Uterus (tissue), 4 donors: ENCODE data around the gene CCIN. TPM values are rescaled to one million over a fixed set of nuclear protein-coding genes. Genes with fewer than 3 reads are reported as not detected.
A peak's percentile ranks its signal among the peaks of the same experiment; 100 is the strongest.

Experiments
- DNase-seq, 2 donors: peaks; one replicate each; pipeline ENCODE4 v3.0.0-alpha.2; 2019 to 2020
- H3K27ac ChIP-seq, 2 donors: fragments of 200-600 bp; sonication (generic); 1 replicate in 1 of 2; 2 replicates in 1 of 2; pipeline ENCODE4 v1.5.1; 2016 to 2018
- H3K27me3 ChIP-seq, 2 donors: fragments of 200-600 bp; sonication (generic); one replicate each; pipeline ENCODE4 v1.5.1; 2018 to 2019; ENCODE audit warnings: control low read depth in 1 of 2
- H3K36me3 ChIP-seq, 2 donors: fragments of 200-600 bp; sonication (generic); one replicate each; pipeline ENCODE4 v1.5.1; 2019; ENCODE audit warnings: control low read depth in 1 of 2
- H3K4me1 ChIP-seq, 2 donors: fragments of 200-600 bp; sonication (generic); one replicate each; pipeline ENCODE4 v1.5.1; 2018 to 2019; ENCODE audit warnings: control low read depth in 1 of 2
- H3K4me3 ChIP-seq, 2 donors: fragments of 200-600 bp; sonication (generic); 1 replicate in 1 of 2; 2 replicates in 1 of 2; pipeline ENCODE4 v1.5.1; 2018 to 2019; ENCODE audit warnings: mild to moderate bottlenecking in 1 of 2
- H3K9me3 ChIP-seq, 2 donors: fragments of 200-600 bp; sonication (generic); one replicate each; pipeline ENCODE4 v1.5.1; 2019; ENCODE audit warnings: control low read depth in 1 of 2
- CTCF ChIP-seq, 4 experiments: fragments of 200-600 bp in 2 of 4; fragments of 450-650 bp in 2 of 4; sonication (generic) in 2 of 4; IDR thresholded peaks; one replicate each; pipeline ENCODE4 v1.5.1; 2016 to 2019; ENCODE audit warnings: antibody characterized with exemption in 4 of 4, mild to moderate bottlenecking in 2 of 4, moderate library complexity in 1 of 4
- POLR2A ChIP-seq, 2 donors: fragments of 450-650 bp; IDR thresholded peaks; one replicate each; pipeline ENCODE4 v1.6.1; 2016; ENCODE audit warnings: antibody characterized with exemption in 2 of 2, mild to moderate bottlenecking in 1 of 2, moderate library complexity in 1 of 2
- intact Hi-C: fragments of 100-400 bp; cut with DNase I; formaldehyde crosslinking; loops from one replicate; pipeline ENCODE4 v1.15.1; 2023; ENCODE audit warnings: low total_unique reads
- total RNA-seq, 4 donors: library from RNA; depleted of rRNA in 3 of 4; stranded (reverse); fragments of >200 nt in 3 of 4; gene quantifications; one replicate each; pipeline versions ENCODE4 v1.1.0 to v1.2.4, GENCODE V29; 2014 to 2023
- donor health status: DM: yes; HTN: yes; CAD: no.

Gene CCIN
- total RNA-seq, 4 donors from 2014 or later = 0.26 to 1.6 (median 0.99) TPM

GRCh38 chr9:36194326-36195000, 25.3 kb downstream of the CCIN start:
- intact Hi-C loops = no loop called here

GRCh38 chr9:36204906-36205547, 35.8 kb downstream of the CCIN start:
- TF ChIP-seq POLR2A (IDR thresholded peaks at IDR 0.05) (no peak), CTCF (IDR thresholded peaks at IDR 0.05) (no peak)
- Histone ChIP-seq H3K4me1 (no peaks in the 10 kb centered on the region), H3K27ac (no peak overlapping the region), H3K27me3 (no peaks in the 10 kb centered on the region), H3K9me3 (no peaks in the 10 kb centered on the region), H3K4me3 (no peak overlapping the region), H3K36me3 (no peaks in the 10 kb centered on the region)
- intact Hi-C loops = loop anchor here (10.0 kb wide), 1 partner anchor 120 kb away; no protein-coding TSS in a partner anchor
- DNase-seq = no peak

More at GRCh38 chr9:36194326-36195000, 25.3 kb downstream of the CCIN start:
- Histone ChIP-seq H3K27ac (no peak overlapping the region), H3K4me1 (peaks cover 0 to 18% of the 10 kb centered on the region in 2 donors), H3K9me3 (no peaks in the 10 kb centered on the region), H3K36me3 (peaks cover 0 to 2% of the 10 kb centered on the region in 2 donors), H3K27me3 (no peaks in the 10 kb centered on the region), H3K4me3 (no peak overlapping the region)
- no peak for DNase-seq
- no peak for TF ChIP-seq POLR2A (IDR thresholded peaks at IDR 0.05)
- TF ChIP-seq CTCF (IDR thresholded peaks at IDR 0.05) = no peak

DNA sequence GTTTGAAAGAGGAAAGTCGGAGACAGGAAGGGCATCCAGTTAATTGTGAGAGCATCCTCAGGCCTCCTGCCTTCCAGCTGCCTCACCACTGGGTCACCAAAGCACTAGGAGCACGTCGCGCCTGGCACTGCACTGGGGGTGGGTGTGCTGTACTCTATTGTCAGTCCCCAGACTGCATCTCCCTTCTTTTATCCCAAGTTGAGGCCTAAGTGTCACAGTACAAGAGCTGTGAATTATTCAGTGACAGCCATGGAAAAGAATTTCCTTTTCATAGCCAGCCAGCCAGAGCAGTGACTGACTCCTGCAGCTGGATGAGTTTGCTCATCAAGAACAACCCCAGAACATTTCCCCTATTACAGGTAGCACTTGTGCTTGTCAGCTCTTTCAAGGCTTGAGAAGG, 37.8 kb downstream of the CCIN start:
- no peaks in the 10 kb centered on the region for H3K27me3 ChIP-seq
- intact Hi-C loops = loop anchor here (10.0 kb wide), 1 partner anchor 118 kb away; no protein-coding TSS in a partner anchor

DNA sequence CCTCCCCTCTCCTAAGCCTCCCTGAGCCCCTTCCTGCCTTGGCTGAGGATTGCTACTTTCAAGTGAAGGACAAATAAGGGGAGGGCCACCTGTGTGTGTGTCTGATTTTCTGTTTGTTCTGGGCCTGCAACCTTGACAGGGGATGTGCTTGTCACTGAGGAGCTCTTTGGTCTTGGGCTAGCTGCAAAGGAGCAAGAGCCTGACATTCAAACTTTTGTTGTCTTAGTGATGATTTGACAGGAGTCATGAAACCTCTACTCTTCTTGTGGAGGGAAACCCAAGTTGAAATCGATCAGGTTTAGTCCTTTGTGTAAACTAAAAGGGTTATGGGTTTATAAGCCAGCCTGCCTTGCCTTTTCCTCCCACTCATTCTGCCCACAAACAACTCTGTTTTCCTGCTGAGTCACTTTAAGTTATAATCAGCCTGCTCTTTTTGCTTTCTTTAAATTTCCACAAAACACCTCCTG, 38.4 kb downstream of the CCIN start:
- H3K4me1 ChIP-seq = no peaks in the 10 kb centered on the region
- no peaks in the 10 kb centered on the region for H3K9me3 ChIP-seq
- intact Hi-C loops = loop anchor here (10.0 kb wide), 1 partner anchor 117 kb away; no protein-coding TSS in a partner anchor
- DNase-seq = no peak
- no peak overlapping the region for H3K4me3 ChIP-seq
- H3K27ac ChIP-seq = peak overlapping the region; percentile 25 to 66
- TF ChIP-seq CTCF (IDR thresholded peaks at IDR 0.05) (no peak), POLR2A (IDR thresholded peaks at IDR 0.05) (no peak)
- H3K36me3 ChIP-seq = no peaks in the 10 kb centered on the region
- H3K27me3 ChIP-seq = no peaks in the 10 kb centered on the region

More for the DNA sequence above, 37.8 kb downstream of the CCIN start:
- no peaks in the 10 kb centered on the region for H3K4me1 ChIP-seq
- peak overlapping the region; percentile 25 to 66 for H3K27ac ChIP-seq
- H3K9me3 ChIP-seq = no peaks in the 10 kb centered on the region
- no peak for TF ChIP-seq POLR2A (IDR thresholded peaks at IDR 0.05)
- TF ChIP-seq CTCF (IDR thresholded peaks at IDR 0.05) = no peak
- H3K4me3 ChIP-seq = no peak overlapping the region
- H3K36me3 ChIP-seq = no peaks in the 10 kb centered on the region
- DNase-seq = no peak
